ENCODE data around the gene TSPAN5.

TSPAN5 gene

GRCh38 chr4:98524230-98524629 lies 134.2 kb downstream of the TSPAN5 start:
- ChIA-PET CTCF (no interaction called here), POLR2A (no interaction called here)

DNA sequence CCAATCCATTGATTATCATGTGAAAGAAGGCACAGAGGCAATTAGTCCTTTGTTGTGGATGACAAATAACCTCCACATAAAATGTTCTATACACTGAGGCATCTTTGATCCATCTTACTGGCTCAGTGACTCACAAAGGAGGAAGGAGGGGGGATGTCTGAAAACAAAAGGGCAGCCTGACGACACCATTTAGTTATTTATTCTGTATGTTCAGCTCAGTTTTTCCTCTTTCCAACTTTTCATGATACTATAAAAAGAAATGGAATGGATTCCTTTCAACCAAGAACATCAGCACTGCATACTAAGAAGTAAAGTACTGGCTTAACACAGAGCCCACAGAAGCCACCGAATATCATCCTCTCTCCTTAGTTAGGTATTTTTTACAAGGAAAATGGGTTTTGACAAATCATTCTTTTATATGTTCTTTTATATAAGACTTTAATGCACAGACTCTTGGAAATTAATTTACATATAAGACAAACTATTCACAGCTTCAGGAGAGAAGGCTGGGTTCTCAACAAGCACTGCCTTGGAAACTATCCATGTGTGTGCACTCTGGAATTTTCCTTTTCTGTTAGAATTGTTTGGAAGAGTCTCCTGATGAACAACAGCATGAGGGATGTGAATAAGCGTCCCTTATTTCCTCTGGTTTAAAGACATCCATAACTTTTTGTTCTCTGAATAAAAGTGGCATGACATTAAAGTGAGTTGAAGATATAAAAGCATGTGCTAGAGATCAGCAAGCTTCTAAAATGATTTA lies 135.6 kb downstream of the TSPAN5 start:
- CTCF ChIA-PET: no interaction called here
- no peak overlapping the region for H3K27ac ChIP-seq (ENCODE audit: extremely low read depth, low read depth, low read length)
- no peak overlapping the region for H3K4me3 ChIP-seq (ENCODE audit: low read depth, low read length)
- no peaks in the 10 kb centered on the region for H3K36me3 ChIP-seq (ENCODE audit: control insufficient read depth in 2 of 2, insufficient read depth in 1 of 2, low read length in 2 of 2)
- TF ChIP-seq ZNF645 (tag by site-specific recombination; IDR thresholded peaks at IDR 0.05) (no peak), TRIM28 (IDR thresholded peaks at IDR 0.05; ENCODE audit: borderline replicate concordance, low read length) (no peak), MEIS1 (CRISPR knock-in tag; IDR thresholded peaks at IDR 0.05; ENCODE audit: borderline replicate concordance) (no peak), ZNF266 (tag by site-specific recombination; IDR thresholded peaks at IDR 0.05; ENCODE audit: low read depth) (no peak), ZNF544 (tag by site-specific recombination; IDR thresholded peaks at IDR 0.05) (no peak), ZNF223 (tag by site-specific recombination; IDR thresholded peaks at IDR 0.05) (no peak), ZNF830 (tag by site-specific recombination; IDR thresholded peaks at IDR 0.05; ENCODE audit: low read depth) (no peak), ZNF426 (tag by site-specific recombination; IDR thresholded peaks at IDR 0.05) (no peak), GLI4 (tag by site-specific recombination; IDR thresholded peaks at IDR 0.05) (no peak), ZNF664 (tag by site-specific recombination; IDR thresholded peaks at IDR 0.05) (no peak), HOXD13 (CRISPR knock-in tag; IDR thresholded peaks at IDR 0.05; ENCODE audit: borderline replicate concordance) (no peak), ZNF354C (tag by site-specific recombination; IDR thresholded peaks at IDR 0.05; ENCODE audit: borderline replicate concordance, low read depth) (no peak), ZNF654 (tag by site-specific recombination; IDR thresholded peaks at IDR 0.05; ENCODE audit: low read depth) (no peak), BCL11B (tag by site-specific recombination; IDR thresholded peaks at IDR 0.05; ENCODE audit: low read depth) (no peak), ZNF792 (tag by site-specific recombination; IDR thresholded peaks at IDR 0.05) (no peak), ZNF585B (tag by site-specific recombination; IDR thresholded peaks at IDR 0.05) (no peak), ZNF785 (tag by site-specific recombination; IDR thresholded peaks at IDR 0.05) (no peak), ZNF473 (tag by site-specific recombination; IDR thresholded peaks at IDR 0.05) (no peak), ZNF660 (tag by site-specific recombination; IDR thresholded peaks at IDR 0.05) (no peak)
- TF ChIP-seq, protein P1, sequence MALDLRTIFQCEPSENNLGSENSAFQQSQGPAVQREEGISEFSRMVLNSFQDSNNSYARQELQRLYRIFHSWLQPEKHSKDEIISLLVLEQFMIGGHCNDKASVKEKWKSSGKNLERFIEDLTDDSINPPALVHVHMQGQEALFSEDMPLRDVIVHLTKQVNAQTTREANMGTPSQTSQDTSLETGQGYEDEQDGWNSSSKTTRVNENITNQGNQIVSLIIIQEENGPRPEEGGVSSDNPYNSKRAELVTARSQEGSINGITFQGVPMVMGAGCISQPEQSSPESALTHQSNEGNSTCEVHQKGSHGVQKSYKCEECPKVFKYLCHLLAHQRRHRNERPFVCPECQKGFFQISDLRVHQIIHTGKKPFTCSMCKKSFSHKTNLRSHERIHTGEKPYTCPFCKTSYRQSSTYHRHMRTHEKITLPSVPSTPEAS (tag by site-specific recombination; IDR thresholded peaks at IDR 0.05): no peak
- POLR2A ChIA-PET: no interaction called here
- no peaks in the 10 kb centered on the region for H3K9me3 ChIP-seq (ENCODE audit: control insufficient read depth, insufficient read depth, low read depth, low read length)
- no peaks in the 10 kb centered on the region for H3K4me1 ChIP-seq (ENCODE audit: control insufficient read depth, insufficient read depth, low read length)

More at GRCh38 chr4:98524230-98524629, 134.2 kb downstream of the TSPAN5 start:
- Histone ChIP-seq H3K9me3 (ENCODE audit: control insufficient read depth, insufficient read depth, low read depth, low read length) (no peaks in the 10 kb centered on the region), H3K27ac (ENCODE audit: extremely low read depth, low read depth, low read length) (no peak overlapping the region), H3K4me1 (ENCODE audit: control insufficient read depth, insufficient read depth, low read length) (no peaks in the 10 kb centered on the region), H3K4me3 (ENCODE audit: low read depth, low read length) (no peak overlapping the region), H3K36me3 (ENCODE audit: control insufficient read depth in 2 of 2, insufficient read depth in 1 of 2, low read length in 2 of 2) (no peaks in the 10 kb centered on the region)
- TF ChIP-seq ZSCAN23 (tag by site-specific recombination; IDR thresholded peaks at IDR 0.05): no peak
- no peak for TF ChIP-seq ZNF558 (tag by site-specific recombination; IDR thresholded peaks at IDR 0.05)

- Histone ChIP-seq H3K36me3 (ENCODE audit: control insufficient read depth in 2 of 2, insufficient read depth in 1 of 2, low read length in 2 of 2) (no peaks in the 10 kb centered on the region), H3K4me1 (ENCODE audit: control insufficient read depth, insufficient read depth, low read length) (no peaks in the 10 kb centered on the region), H3K27ac (ENCODE audit: extremely low read depth, low read depth, low read length) (no peak overlapping the region), H3K9me3 (ENCODE audit: control insufficient read depth, insufficient read depth, low read depth, low read length) (no peaks in the 10 kb centered on the region), H3K4me3 (ENCODE audit: low read depth, low read length) (no peak overlapping the region)
- ChIA-PET POLR2A (no interaction called here), CTCF (interaction anchor here (0.5 kb wide), 1 partner anchor 533 kb away, joined by 3 read pairs; no protein-coding TSS in a partner anchor)
- TF ChIP-seq KLF7 (tag by site-specific recombination; IDR thresholded peaks at IDR 0.05; ENCODE audit: borderline replicate concordance): no peak
- TF ChIP-seq ZNF362 (tag by site-specific recombination; IDR thresholded peaks at IDR 0.05): no peak
- TF ChIP-seq ZNF645 (tag by site-specific recombination; IDR thresholded peaks at IDR 0.05): no peak
- TF ChIP-seq, protein P2, sequence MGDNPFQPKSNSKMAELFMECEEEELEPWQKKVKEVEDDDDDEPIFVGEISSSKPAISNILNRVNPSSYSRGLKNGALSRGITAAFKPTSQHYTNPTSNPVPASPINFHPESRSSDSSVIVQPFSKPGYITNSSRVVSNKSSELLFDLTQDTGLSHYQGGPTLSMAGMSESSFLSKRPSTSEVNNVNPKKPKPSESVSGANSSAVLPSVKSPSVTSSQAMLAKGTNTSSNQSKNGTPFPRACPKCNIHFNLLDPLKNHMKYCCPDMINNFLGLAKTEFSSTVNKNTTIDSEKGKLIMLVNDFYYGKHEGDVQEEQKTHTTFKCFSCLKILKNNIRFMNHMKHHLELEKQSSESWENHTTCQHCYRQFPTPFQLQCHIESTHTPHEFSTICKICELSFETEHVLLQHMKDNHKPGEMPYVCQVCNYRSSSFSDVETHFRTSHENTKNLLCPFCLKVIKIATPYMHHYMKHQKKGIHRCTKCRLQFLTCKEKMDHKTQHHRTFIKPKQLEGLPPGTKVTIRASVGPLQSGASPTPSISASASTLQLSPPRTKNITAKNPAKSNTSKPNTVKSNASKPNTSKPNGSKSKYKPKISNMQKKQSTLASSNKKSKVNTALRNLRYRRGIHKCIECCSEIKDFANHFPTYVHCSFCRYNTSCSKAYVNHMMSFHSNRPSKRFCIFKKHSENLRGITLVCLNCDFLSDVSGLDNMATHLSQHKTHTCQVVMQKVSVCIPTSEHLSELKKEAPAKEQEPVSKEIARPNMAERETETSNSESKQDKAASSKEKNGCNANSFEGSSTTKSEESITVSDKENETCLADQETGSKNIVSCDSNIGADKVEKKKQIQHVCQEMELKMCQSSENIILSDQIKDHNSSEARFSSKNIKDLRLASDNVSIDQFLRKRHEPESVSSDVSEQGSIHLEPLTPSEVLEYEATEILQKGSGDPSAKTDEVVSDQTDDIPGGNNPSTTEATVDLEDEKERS (tag by site-specific recombination; IDR thresholded peaks at IDR 0.05): no peak
These were observed 136.3 kb downstream of the TSPAN5 start for GRCh38 chr4:98522062-98522461.

Data from HEK293 (cell line).